ENCODE results near the gene TRMT1. TPM values are rescaled to one million over a fixed set of nuclear protein-coding genes. Genes with fewer than 3 reads are reported as not detected.

TRMT1 gene
- total and polyA plus RNA-seq, 2 of the 8 experiments (the other 6 are each of a cell fraction or from before 2014, with no cell fraction given), result 77.4 to 99.3 TPM

GRCh38 chr19:13086341-13086740 lies 30.2 kb downstream of the TRMT1 start:
- peaks cover 0 to 16% (median 4%) of the 10 kb centered on the region in 4 experiments; a peak in 3 of 7 replicates for H3K27me3 ChIP-seq (replicated peaks in 1 of 4; ENCODE audit: control insufficient read depth in 3 of 4, extremely low read depth in 1 of 4, insufficient read depth in 3 of 4, low read length in 3 of 4)
- no peaks in the 10 kb centered on the region for H3K9me3 ChIP-seq (ENCODE audit: insufficient read depth in 2 of 2, low read depth in 1 of 2, low read length in 1 of 2)
- no peak overlapping the region for H2AFZ ChIP-seq (ENCODE audit: low read length)
- no peak overlapping the region for H3K18ac ChIP-seq (ENCODE audit: extremely low read depth, low read length)
- H3K4me1 ChIP-seq (replicated peaks in 1 of 4; ENCODE audit: control insufficient read depth in 3 of 4, insufficient read depth in 4 of 4, low read length in 3 of 4), result peaks cover 3 to 11% (median 5%) of the 10 kb centered on the region in 4 experiments; a peak in 6 of 7 replicates
- H2AK5ac ChIP-seq (ENCODE audit: low read depth, low read length), result no peak overlapping the region
- no peak overlapping the region for H3K9ac ChIP-seq (replicated peaks in 1 of 4; ENCODE audit: extremely low read depth in 1 of 4, low read depth in 3 of 4, low read length in 3 of 4)
- no peaks in the 10 kb centered on the region for H3K79me2 ChIP-seq (ENCODE audit: control insufficient read depth in 1 of 2, insufficient read depth in 2 of 2, low read length in 2 of 2)
- no peaks in the 10 kb centered on the region for H3K79me1 ChIP-seq (ENCODE audit: low read depth, low read length)
- no peak overlapping the region for H2BK5ac ChIP-seq (ENCODE audit: low read depth, low read length)
- H2BK20ac ChIP-seq (ENCODE audit: low read length), result no peak overlapping the region
- no peak overlapping the region for H3K27ac ChIP-seq (ENCODE audit: low read depth, low read length)
- CTCF ChIA-PET (ENCODE audit: partially characterized antibody), result interaction anchor here (0.5 to 48.8 kb wide), 13 partner anchors 9 to 167 kb away, joined by 3 to 1145 read pairs (median 5); no protein-coding TSS in a partner anchor
- WGBS, 2 experiments (ENCODE audit: extremely low coverage in 1 of 2, insufficient coverage in 1 of 2, insufficient read length in 1 of 2, insufficient replicate concordance in 2 of 2, low coverage in 1 of 2, low lambda C conversion rate in 2 of 2, missing lambda C conversion rate in 1 of 2), result 72% methylated on average over 2 of the region's 2 CpGs; no CpG with 5 or more reads in 1 of the 2 experiments
- POLR2A ChIA-PET (ENCODE audit: partially characterized antibody), result interaction anchor here (0.7 to 2.8 kb wide), 7 partner anchors 8 to 140 kb away, joined by 3 to 8 read pairs (median 3); partner anchors contain the start of gene RAD23A
- no peaks in the 10 kb centered on the region for H4K20me1 ChIP-seq (replicated peaks in 1 of 2; ENCODE audit: control insufficient read depth in 1 of 2, insufficient read depth in 2 of 2, low read length in 2 of 2)
- no peak overlapping the region for H2BK15ac ChIP-seq (ENCODE audit: low read length)
- no peaks in the 10 kb centered on the region for H3K23me2 ChIP-seq (ENCODE audit: low read depth, low read length)
- no peak overlapping the region for H2BK120ac ChIP-seq (replicated peaks; ENCODE audit: low read depth, low read length)
- no peak overlapping the region for H4K5ac ChIP-seq (ENCODE audit: insufficient read length, low read depth, low read length)
- no peaks in the 10 kb centered on the region for H3K36me3 ChIP-seq (ENCODE audit: control insufficient read depth in 2 of 4, insufficient read depth in 4 of 4, low read length in 3 of 4)
- no peak overlapping the region for H2BK12ac ChIP-seq (ENCODE audit: low read depth, low read length)
- FAIRE-seq (no peak), DNase-seq (ENCODE audit: low read depth in 1 of 2, low spot score in 2 of 2) (no peak)
- no peak overlapping the region for H3K4me2 ChIP-seq (ENCODE audit: insufficient read depth in 1 of 2, low read depth in 2 of 2, low read length in 2 of 2)
- no peak overlapping the region for H3K14ac ChIP-seq (ENCODE audit: insufficient read length)
- H3K4me3 ChIP-seq (ENCODE audit: extremely low read depth in 1 of 4, insufficient read depth in 2 of 4, low read depth in 3 of 4, low read length in 4 of 4), result no peak overlapping the region
- no peak overlapping the region for H4K91ac ChIP-seq (replicated peaks; ENCODE audit: insufficient read length, low read length)
- no peak overlapping the region for H3K56ac ChIP-seq (replicated peaks; ENCODE audit: insufficient read length, low read depth, low read length)
- H3K4ac ChIP-seq (replicated peaks; ENCODE audit: insufficient read length, low read depth, low read length), result no peak overlapping the region
- no peak overlapping the region for H4K8ac ChIP-seq (ENCODE audit: extremely low read depth, insufficient read depth, low read length)
- no peak overlapping the region for H3K23ac ChIP-seq (ENCODE audit: insufficient read length)
- no peak for TF ChIP-seq KDM1A (IDR thresholded peaks at IDR 0.05; ENCODE audit: borderline replicate concordance, low read length)
- no peak for TF ChIP-seq ATF2 (IDR thresholded peaks at IDR 0.05; ENCODE audit: low read length)
- TF ChIP-seq MAFK (IDR thresholded peaks at IDR 0.05; ENCODE audit: low read depth, low read length), result no peak
- TF ChIP-seq SP4 (IDR thresholded peaks at IDR 0.05; ENCODE audit: low read length), result no peak
- no peak for TF ChIP-seq SIRT6 (IDR thresholded peaks at IDR 0.05; ENCODE audit: low read length)
- TF ChIP-seq SRF (IDR thresholded peaks at IDR 0.05; ENCODE audit: low read depth, low read length), result no peak
- TF ChIP-seq JUN (IDR thresholded peaks at IDR 0.05; ENCODE audit: low read depth, low read length), result no peak
- TF ChIP-seq FOSL1 (IDR thresholded peaks at IDR 0.05; ENCODE audit: insufficient read depth, low read depth, low read length), result no peak
- TF ChIP-seq POLR2AphosphoS5 (IDR thresholded peaks at IDR 0.05; ENCODE audit: low read depth, low read length), result no peak
- no peak for TF ChIP-seq GABPA (IDR thresholded peaks at IDR 0.05; ENCODE audit: borderline replicate concordance, insufficient read depth, low read length)
- no peak for TF ChIP-seq BACH1 (IDR thresholded peaks at IDR 0.05; ENCODE audit: low read length)

Data from H1 (cell line).